SK-N-SH (cell line): ENCODE data around the gene SOAT2. TPM values are rescaled to one million over a fixed set of nuclear protein-coding genes. Genes with fewer than 3 reads are reported as not detected.
A peak's percentile ranks its signal among the peaks of the same experiment; 100 is the strongest.

Experiments used
- CTCF ChIA-PET: fragments of 300-600, 350-600 bp; formaldehyde crosslinking; extraction: SDS; loops from one replicate; lab custom pipeline; 2021; lab: Yijun Ruan, JAX
- POLR2A ChIA-PET: fragments of 350-600 bp; sonication (Branson Sonifier 250); formaldehyde crosslinking; extraction: SDS; loops from one replicate; lab custom pipeline; 2020; ENCODE audit warnings: antibody characterized with exemption, inconsistent platforms; lab: Yijun Ruan, JAX
- DNase-seq: peaks from one replicate; pipeline ENCODE4 v3.0.0; 2012
- H2AFZ ChIP-seq: fragments of 200-600 bp; sonication (generic); 2 replicates; pipeline ENCODE4 v1.8.1; 2016; ENCODE audit warnings: antibody characterized with exemption, mild to moderate bottlenecking, low read depth
- H3F3A ChIP-seq: fragments of 200-600 bp; sonication (generic); replicated peaks from 2 replicates; pipeline ENCODE3; 2016; ENCODE audit warnings: antibody characterized with exemption, mild to moderate bottlenecking; ENCODE audit not compliant: insufficient read depth
- H3K27ac ChIP-seq, 2 experiments: fragments of 200-500 bp in 1 of 2; fragments of 200-600 bp in 1 of 2; sonication (Bioruptor generic) in 1 of 2; sonication (generic), shearing (Covaris generic) in 1 of 2; 2 replicates each; pipeline versions ENCODE4 v1.5.1 to v1.6.1; 2014 to 2016; ENCODE audit warnings: low read depth in 2 of 2, inconsistent platforms in 1 of 2, low read length in 1 of 2, mild to moderate bottlenecking in 1 of 2, mixed read lengths in 1 of 2
- H3K27me3 ChIP-seq: fragments of 200-600 bp; sonication (generic), shearing (Covaris generic); 2 replicates; pipeline ENCODE4 v1.6.1; 2016; ENCODE audit warnings: mixed run types; ENCODE audit not compliant: insufficient read depth
- H3K36me3 ChIP-seq, 2 experiments: fragments of 200-500 bp in 1 of 2; fragments of 200-600 bp in 1 of 2; sonication (Bioruptor generic) in 1 of 2; sonication (generic) in 1 of 2; replicated peaks in 1 of 2; 2 replicates each; pipeline versions ENCODE3 to v1.5.1; 2014 to 2016; ENCODE audit warnings: low read length in 1 of 2, mild to moderate bottlenecking in 1 of 2; ENCODE audit not compliant: insufficient read depth in 2 of 2, control insufficient read depth in 1 of 2
- H3K4me1 ChIP-seq, 2 experiments: fragments of 200-500 bp in 1 of 2; fragments of 200-600 bp in 1 of 2; sonication (Bioruptor generic) in 1 of 2; sonication (generic), shearing (Covaris generic) in 1 of 2; 2 replicates each; pipeline versions ENCODE4 v1.5.1 to v1.6.1; 2014 to 2016; ENCODE audit warnings: low read depth in 1 of 2, low read length in 1 of 2, mixed run types in 1 of 2; ENCODE audit not compliant: insufficient read depth in 2 of 2, control insufficient read depth in 1 of 2
- H3K4me2 ChIP-seq: fragments of 200-600 bp; sonication (generic), shearing (Covaris generic); 2 replicates; pipeline ENCODE4 v1.6.1; 2017; ENCODE audit warnings: mixed run types
- H3K4me3 ChIP-seq, 2 experiments: fragments of 200-500 bp in 1 of 2; fragments of 200-600 bp in 1 of 2; sonication (Bioruptor generic) in 1 of 2; sonication (generic), shearing (Covaris generic) in 1 of 2; 2 replicates each; pipeline versions ENCODE4 v1.5.1 to v1.8.1; 2014 to 2016; ENCODE audit warnings: low read depth in 2 of 2, inconsistent platforms in 1 of 2, low read length in 1 of 2, mild to moderate bottlenecking in 1 of 2, mixed read lengths in 1 of 2, moderate library complexity in 1 of 2
- H3K79me2 ChIP-seq: fragments of 200-600 bp; sonication (generic); 2 replicates; pipeline ENCODE4 v1.8.1; 2017; ENCODE audit warnings: mild to moderate bottlenecking; ENCODE audit not compliant: insufficient read depth
- H3K9ac ChIP-seq: fragments of 200-600 bp; sonication (generic); 2 replicates; pipeline ENCODE4 v1.6.1; 2017; ENCODE audit warnings: mixed run types
- H3K9me2 ChIP-seq: fragments of 200-600 bp; sonication (generic); 2 replicates; pipeline ENCODE4 v1.6.1; 2017; ENCODE audit warnings: mixed run types
- H3K9me3 ChIP-seq: fragments of 200-600 bp; sonication (generic); 2 replicates; pipeline ENCODE4 v1.6.1; 2017; ENCODE audit warnings: mixed run types, mild to moderate bottlenecking, moderate library complexity
- H4K20me1 ChIP-seq: fragments of 200-600 bp; sonication (generic); 2 replicates; pipeline ENCODE4 v1.6.1; 2017; ENCODE audit warnings: mild to moderate bottlenecking, mixed run types; ENCODE audit not compliant: insufficient read depth
- CHD2 ChIP-seq: fragments of 150-350 bp; IDR thresholded peaks from 2 replicates; pipeline ENCODE4 v1.6.1; 2018; ENCODE audit warnings: low read length; ENCODE audit not compliant: partially characterized antibody
- ELF1 ChIP-seq: IDR thresholded peaks from 2 replicates; pipeline ENCODE4 v1.4.0; 2012
- EZH2phosphoT487 ChIP-seq: fragments of 200-600 bp; sonication (generic); IDR thresholded peaks from 2 replicates; pipeline ENCODE4 v1.6.1; 2017; ENCODE audit warnings: low read depth, mixed run types, mild to moderate bottlenecking, antibody characterized with exemption, moderate library complexity, borderline replicate concordance
- FOXM1 ChIP-seq: IDR thresholded peaks from 2 replicates; pipeline ENCODE4 v1.4.0; 2012; ENCODE audit warnings: low read depth, mild to moderate bottlenecking
- GATA2 ChIP-seq: sonication (generic); formaldehyde crosslinking; IDR thresholded peaks from 2 replicates; pipeline ENCODE4 v1.5.0; 2020; ENCODE audit warnings: mild to moderate bottlenecking, missing genetic modification reagents
- POLR2AphosphoS5 ChIP-seq: IDR thresholded peaks from 2 replicates; pipeline ENCODE4 v1.6.1; 2012; ENCODE audit warnings: low read depth, low read length
- RAD21 ChIP-seq: IDR thresholded peaks from 2 replicates; pipeline ENCODE4 v1.6.1; 2012; ENCODE audit warnings: mild to moderate bottlenecking, low read length
- RCOR1 ChIP-seq: fragments of 150-350 bp; IDR thresholded peaks from 2 replicates; pipeline ENCODE4 v1.6.1; 2017; ENCODE audit warnings: antibody characterized with exemption, low read length
- RFX5 ChIP-seq: IDR thresholded peaks from 2 replicates; pipeline ENCODE4 v1.6.1; 2012; ENCODE audit warnings: mild to moderate bottlenecking, improper control_type of control experiment, low read length
- SIN3A ChIP-seq: IDR thresholded peaks from 2 replicates; pipeline ENCODE4 v1.6.1; 2012; ENCODE audit warnings: low read depth, mild to moderate bottlenecking, low read length, moderate library complexity, borderline replicate concordance
- SMC3 ChIP-seq: IDR thresholded peaks from 2 replicates; pipeline ENCODE4 v1.6.1; 2012; ENCODE audit warnings: low read depth, low read length, improper control_type of control experiment
- TCF12 ChIP-seq: IDR thresholded peaks from 2 replicates; pipeline ENCODE4 v1.4.0; 2012
- TEAD4 ChIP-seq: IDR thresholded peaks from 2 replicates; pipeline ENCODE4 v1.4.0; 2012; ENCODE audit warnings: mild to moderate bottlenecking, borderline replicate concordance; ENCODE audit not compliant: insufficient read depth
- WGBS: methylation state at CpG from one replicate; pipeline ENCODE4 v1.1.6; 2017; ENCODE audit warnings: low lambda C conversion rate; 5-methylcytosine and 5-hydroxymethylcytosine counted together
- polyA plus RNA-seq, 3 experiments: library from polyadenylated mRNA; depleted of rRNA; stranded (reverse); fragments of >200 nt; gene quantifications; 2 replicates each; pipeline ENCODE4 v1.2.3, GENCODE V29; 2012
- TF ChIP-seq, protein P1 (sequence below): fragments of 150-350 bp; IDR thresholded peaks from 2 replicates; pipeline ENCODE4 v1.6.1; 2016; ENCODE audit warnings: mild to moderate bottlenecking, low read depth, low read length
- TF ChIP-seq, protein P2 (sequence below): IDR thresholded peaks from 2 replicates; pipeline ENCODE4; 2012

The SOAT2 gene
- polyA plus RNA-seq, 1 of the 3 experiments (the other 2 are of a cell fraction), result 0.18 TPM

DNA sequence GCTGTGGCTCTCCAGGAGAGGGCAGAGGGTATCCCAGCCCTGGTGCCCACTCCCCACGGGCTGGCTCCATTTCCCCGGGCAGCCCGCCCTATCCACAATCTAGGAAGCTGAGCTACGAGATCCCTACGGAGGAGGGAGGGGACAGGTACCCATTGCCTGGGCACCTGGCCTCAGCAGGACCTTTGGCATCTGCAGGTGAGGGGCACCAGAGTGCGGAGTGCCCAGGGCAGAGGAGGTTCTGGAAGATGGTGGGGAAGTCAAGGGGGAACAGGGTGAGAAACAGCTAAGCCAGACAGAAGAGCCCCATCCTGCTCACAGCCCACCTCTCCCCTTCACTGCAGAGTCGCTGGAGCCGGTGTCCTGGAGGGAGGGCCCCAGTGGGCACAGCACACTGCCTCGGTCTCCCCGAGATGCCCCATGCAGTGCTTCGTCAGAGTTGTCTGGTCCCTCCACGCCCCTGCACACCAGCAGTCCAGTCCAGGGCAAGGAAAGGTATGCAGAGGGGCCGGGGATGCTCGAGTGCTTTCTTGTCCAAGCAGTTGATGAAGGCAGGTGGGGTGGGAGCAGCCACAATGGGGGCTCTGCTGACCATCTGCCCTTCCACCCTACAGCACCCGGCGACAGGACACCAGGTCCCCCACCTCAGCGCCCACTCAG lies 43.1 kb upstream of the SOAT2 start:
- Histone ChIP-seq H4K20me1 (no peaks in the 10 kb centered on the region), H3F3A (peaks cover 40% of the 10 kb centered on the region), H3K4me1 (peaks cover 0 to 20% of the 10 kb centered on the region in 2 experiments; a peak in 1 of 4 replicates), H3K4me3 (no peak overlapping the region), H2AFZ (no peak overlapping the region), H3K9me3 (no peaks in the 10 kb centered on the region), H3K9me2 (no peaks in the 10 kb centered on the region), H3K27me3 (no peaks in the 10 kb centered on the region), H3K79me2 (no peaks in the 10 kb centered on the region), H3K9ac (no peak overlapping the region), H3K4me2 (no peak overlapping the region), H3K27ac (no peak overlapping the region), H3K36me3 (peaks cover 35 to 40% of the 10 kb centered on the region in 2 experiments)
- ChIA-PET POLR2A (interaction anchor here (0.7 to 1.6 kb wide), 4 partner anchors 12 to 19 kb away, joined by 3 to 6 read pairs (median 4); partner anchors contain the start of gene SPRYD3), CTCF (interaction anchor here (1.3 to 14.5 kb wide), 5 partner anchors 8 to 152 kb away, joined by 3 to 385 read pairs (median 7); partner anchors contain the start of genes IGFBP6, SOAT2 and TNS2)
- TF ChIP-seq RCOR1 (no peak), POLR2AphosphoS5 (no peak), EZH2phosphoT487 (no peak), FOXM1 (no peak), RFX5 (no peak), TEAD4 (no peak), ELF1 (no peak), RAD21 (no peak), CHD2 (no peak), SIN3A (no peak), GATA2 (CRISPR knock-in tag) (no peak), SMC3 (no peak)
- TF ChIP-seq, protein P1, sequence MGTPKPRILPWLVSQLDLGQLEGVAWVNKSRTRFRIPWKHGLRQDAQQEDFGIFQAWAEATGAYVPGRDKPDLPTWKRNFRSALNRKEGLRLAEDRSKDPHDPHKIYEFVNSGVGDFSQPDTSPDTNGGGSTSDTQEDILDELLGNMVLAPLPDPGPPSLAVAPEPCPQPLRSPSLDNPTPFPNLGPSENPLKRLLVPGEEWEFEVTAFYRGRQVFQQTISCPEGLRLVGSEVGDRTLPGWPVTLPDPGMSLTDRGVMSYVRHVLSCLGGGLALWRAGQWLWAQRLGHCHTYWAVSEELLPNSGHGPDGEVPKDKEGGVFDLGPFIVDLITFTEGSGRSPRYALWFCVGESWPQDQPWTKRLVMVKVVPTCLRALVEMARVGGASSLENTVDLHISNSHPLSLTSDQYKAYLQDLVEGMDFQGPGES, result no peak
- WGBS, result 93% methylated on average over 14 of the region's 17 CpGs
- DNase-seq, result no peak

DNA sequence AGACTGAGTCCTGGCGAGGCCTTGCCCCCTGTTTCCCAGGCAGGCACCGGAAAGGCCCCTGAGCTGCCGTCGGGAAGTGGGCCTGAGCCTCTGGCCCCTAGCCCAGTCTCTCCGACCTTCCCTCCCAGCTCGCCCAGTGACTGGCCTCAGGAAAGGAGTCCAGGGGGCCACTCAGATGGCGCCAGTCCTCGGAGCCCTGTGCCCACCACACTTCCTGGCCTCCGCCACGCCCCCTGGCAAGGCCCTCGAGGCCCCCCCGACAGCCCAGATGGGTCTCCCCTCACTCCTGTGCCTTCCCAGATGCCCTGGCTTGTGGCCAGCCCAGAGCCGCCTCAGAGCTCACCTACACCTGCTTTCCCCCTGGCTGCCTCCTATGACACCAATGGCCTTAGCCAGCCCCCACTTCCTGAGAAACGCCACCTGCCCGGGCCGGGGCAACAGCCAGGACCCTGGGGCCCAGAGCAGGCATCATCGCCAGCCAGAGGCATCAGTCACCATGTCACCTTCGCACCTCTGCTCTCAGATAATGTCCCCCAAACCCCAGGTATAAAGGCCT lies 42.5 kb upstream of the SOAT2 start:
- Histone ChIP-seq H4K20me1 (no peaks in the 10 kb centered on the region), H3K9ac (no peak overlapping the region), H3K9me2 (no peaks in the 10 kb centered on the region), H3K27ac (no peak overlapping the region), H3K36me3 (peaks cover 29 to 41% of the 10 kb centered on the region in 2 experiments), H3K9me3 (no peaks in the 10 kb centered on the region), H3K4me1 (peaks cover 0 to 20% of the 10 kb centered on the region in 2 experiments; a peak in 1 of 4 replicates), H3F3A (peaks cover 42% of the 10 kb centered on the region), H3K79me2 (no peaks in the 10 kb centered on the region), H3K27me3 (no peaks in the 10 kb centered on the region), H2AFZ (no peak overlapping the region), H3K4me2 (no peak overlapping the region), H3K4me3 (no peak overlapping the region)
- CTCF ChIA-PET, result interaction anchor here (1.3 to 14.5 kb wide), 7 partner anchors 9 to 152 kb away, joined by 3 to 385 read pairs (median 7); partner anchors contain the start of genes IGFBP6, SOAT2 and TNS2
- POLR2A ChIA-PET, result interaction anchor here (0.7 to 1.6 kb wide), 3 partner anchors 13 to 19 kb away, joined by 3 to 6 read pairs (median 3); partner anchors contain the start of gene SPRYD3
- no peak for DNase-seq
- no peak for TF ChIP-seq TCF12
- TF ChIP-seq, protein P2, sequence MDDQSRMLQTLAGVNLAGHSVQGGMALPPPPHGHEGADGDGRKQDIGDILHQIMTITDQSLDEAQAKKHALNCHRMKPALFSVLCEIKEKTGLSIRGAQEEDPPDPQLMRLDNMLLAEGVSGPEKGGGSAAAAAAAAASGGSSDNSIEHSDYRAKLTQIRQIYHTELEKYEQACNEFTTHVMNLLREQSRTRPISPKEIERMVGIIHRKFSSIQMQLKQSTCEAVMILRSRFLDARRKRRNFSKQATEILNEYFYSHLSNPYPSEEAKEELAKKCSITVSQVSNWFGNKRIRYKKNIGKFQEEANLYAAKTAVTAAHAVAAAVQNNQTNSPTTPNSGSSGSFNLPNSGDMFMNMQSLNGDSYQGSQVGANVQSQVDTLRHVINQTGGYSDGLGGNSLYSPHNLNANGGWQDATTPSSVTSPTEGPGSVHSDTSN, result 0 out of 2 replicates have a peak, but pooled peaks have one; percentile 2
- 77% methylated on average over 8 of the region's 18 CpGs for WGBS
